ENCODE measurements around the gene U2SURP. TPM values are rescaled to one million over a fixed set of nuclear protein-coding genes. Genes with fewer than 3 reads are reported as not detected.

Gene U2SURP
- total RNA-seq, 6 donors from 2014 or later: 47.4 to 126 (median 58.6) TPM

- no peaks in the 10 kb centered on the region for H3K4me1 ChIP-seq
- H3K9me3 ChIP-seq: peaks cover 0 to 7% (median 4%) of the 10 kb centered on the region in 4 donors
- H3K27ac ChIP-seq: no peak overlapping the region
- WGBS, 2 donors: 52 to 75% methylated on average over 3 of the region's 3 CpGs
- H3K27me3 ChIP-seq: no peaks in the 10 kb centered on the region
- TF ChIP-seq POLR2AphosphoS5 (IDR thresholded peaks at IDR 0.05): no peak
- no peak for TF ChIP-seq EP300 (IDR thresholded peaks at IDR 0.05)
- TF ChIP-seq POLR2A (IDR thresholded peaks at IDR 0.05): no peak
- TF ChIP-seq, protein P1, sequence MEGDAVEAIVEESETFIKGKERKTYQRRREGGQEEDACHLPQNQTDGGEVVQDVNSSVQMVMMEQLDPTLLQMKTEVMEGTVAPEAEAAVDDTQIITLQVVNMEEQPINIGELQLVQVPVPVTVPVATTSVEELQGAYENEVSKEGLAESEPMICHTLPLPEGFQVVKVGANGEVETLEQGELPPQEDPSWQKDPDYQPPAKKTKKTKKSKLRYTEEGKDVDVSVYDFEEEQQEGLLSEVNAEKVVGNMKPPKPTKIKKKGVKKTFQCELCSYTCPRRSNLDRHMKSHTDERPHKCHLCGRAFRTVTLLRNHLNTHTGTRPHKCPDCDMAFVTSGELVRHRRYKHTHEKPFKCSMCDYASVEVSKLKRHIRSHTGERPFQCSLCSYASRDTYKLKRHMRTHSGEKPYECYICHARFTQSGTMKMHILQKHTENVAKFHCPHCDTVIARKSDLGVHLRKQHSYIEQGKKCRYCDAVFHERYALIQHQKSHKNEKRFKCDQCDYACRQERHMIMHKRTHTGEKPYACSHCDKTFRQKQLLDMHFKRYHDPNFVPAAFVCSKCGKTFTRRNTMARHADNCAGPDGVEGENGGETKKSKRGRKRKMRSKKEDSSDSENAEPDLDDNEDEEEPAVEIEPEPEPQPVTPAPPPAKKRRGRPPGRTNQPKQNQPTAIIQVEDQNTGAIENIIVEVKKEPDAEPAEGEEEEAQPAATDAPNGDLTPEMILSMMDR (IDR thresholded peaks at IDR 0.05): no peak
- no peaks in the 10 kb centered on the region for H3K36me3 ChIP-seq
- no peak for ATAC-seq (ENCODE audit: low FRiP score in 2 of 2)
- H3K4me3 ChIP-seq: no peak overlapping the region
- no peak for DNase-seq
Observed at GRCh38 chr3:143099210-143099609, 97.8 kb downstream of the U2SURP start.

DNA sequence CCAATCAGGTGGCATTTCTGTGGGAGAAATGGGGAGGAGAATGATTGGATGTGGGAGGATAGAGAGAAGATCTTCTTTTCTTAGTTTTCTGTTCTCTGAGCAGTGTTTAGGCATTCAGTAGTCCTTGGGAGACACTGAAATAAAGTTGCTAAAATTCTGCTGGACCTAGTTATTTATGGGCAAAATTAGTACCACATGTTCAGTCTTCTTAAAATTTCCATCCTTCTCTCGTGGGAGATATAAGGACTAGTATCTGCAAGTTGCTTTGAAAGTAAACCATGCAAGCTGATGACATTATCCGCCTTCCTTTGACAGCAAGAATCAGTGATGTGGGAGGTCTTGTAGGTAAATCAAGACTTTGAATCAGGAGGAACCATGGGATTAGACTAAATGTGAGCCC lies 98.3 kb downstream of the U2SURP start:
- 86 to 93% methylated on average over 2 of the region's 2 CpGs for WGBS, 2 donors
- Histone ChIP-seq H3K4me1 (no peaks in the 10 kb centered on the region), H3K9me3 (peaks cover 0 to 12% (median 9%) of the 10 kb centered on the region in 4 donors), H3K36me3 (no peaks in the 10 kb centered on the region), H3K27me3 (no peaks in the 10 kb centered on the region), H3K4me3 (no peak overlapping the region), H3K27ac (no peak overlapping the region)
- ATAC-seq (ENCODE audit: low FRiP score in 2 of 2): no peak
- no peak for TF ChIP-seq POLR2AphosphoS5 (IDR thresholded peaks at IDR 0.05)
- no peak for TF ChIP-seq EP300 (IDR thresholded peaks at IDR 0.05)
- TF ChIP-seq, protein P1 (IDR thresholded peaks at IDR 0.05): no peak
- TF ChIP-seq POLR2A (IDR thresholded peaks at IDR 0.05): no peak
- DNase-seq: no peak

- Histone ChIP-seq H3K27ac (no peak overlapping the region), H3K4me1 (no peaks in the 10 kb centered on the region), H3K27me3 (no peaks in the 10 kb centered on the region), H3K9me3 (peaks cover 7 to 19% (median 15%) of the 10 kb centered on the region in 4 donors), H3K36me3 (no peaks in the 10 kb centered on the region), H3K4me3 (no peak overlapping the region)
- ATAC-seq (ENCODE audit: low FRiP score in 2 of 2): no peak
- no peak for DNase-seq
- TF ChIP-seq EP300 (IDR thresholded peaks at IDR 0.05) (no peak), POLR2A (IDR thresholded peaks at IDR 0.05) (no peak), POLR2AphosphoS5 (IDR thresholded peaks at IDR 0.05) (no peak)
- TF ChIP-seq, protein P1 (IDR thresholded peaks at IDR 0.05): no peak
- WGBS, 2 donors: 89 to 94% methylated on average over 6 of the region's 6 CpGs
Observed at GRCh38 chr3:143100451-143100850, 99.1 kb downstream of the U2SURP start.

DNA sequence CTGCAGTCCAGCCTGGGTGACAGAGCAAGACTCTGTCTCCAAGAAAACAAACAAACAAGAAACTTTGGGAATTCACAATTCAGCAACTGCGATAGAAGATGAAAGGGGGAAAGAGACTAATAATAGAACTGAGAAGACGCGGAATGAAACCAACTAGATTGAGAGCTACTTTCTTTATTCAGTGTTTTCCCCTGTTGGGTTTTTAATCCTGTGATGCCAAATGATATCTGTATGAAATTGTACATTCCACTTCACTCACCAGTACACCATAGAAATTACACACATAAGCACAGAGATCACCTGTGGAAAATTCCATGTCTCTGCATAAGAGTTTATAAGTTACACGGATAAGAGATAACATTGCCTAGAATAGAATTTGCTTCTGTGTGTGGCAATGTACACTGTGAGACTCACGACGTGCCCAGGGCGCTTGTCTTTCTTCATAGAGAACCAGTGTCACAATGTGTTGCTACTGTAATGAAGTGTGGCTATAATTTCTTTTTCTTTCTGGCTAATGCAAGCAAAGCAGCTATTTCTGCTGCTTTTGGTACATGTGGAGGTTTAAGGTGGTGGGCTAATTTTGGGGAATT lies 100.5 kb downstream of the U2SURP start:
- H3K27ac ChIP-seq: no peak overlapping the region
- ATAC-seq (ENCODE audit: low FRiP score in 2 of 2) (no peak), DNase-seq (no peak)
- 83 to 90% methylated on average over 7 of the region's 7 CpGs for WGBS, 2 donors
- TF ChIP-seq EP300 (IDR thresholded peaks at IDR 0.05): no peak
- no peak for TF ChIP-seq POLR2A (IDR thresholded peaks at IDR 0.05)
- TF ChIP-seq, protein P1 (IDR thresholded peaks at IDR 0.05): no peak
- no peak for TF ChIP-seq POLR2AphosphoS5 (IDR thresholded peaks at IDR 0.05)
- no peaks in the 10 kb centered on the region for H3K4me1 ChIP-seq
- peaks cover 10 to 30% (median 25%) of the 10 kb centered on the region in 4 donors for H3K9me3 ChIP-seq
- no peak overlapping the region for H3K4me3 ChIP-seq
- no peaks in the 10 kb centered on the region for H3K27me3 ChIP-seq
- H3K36me3 ChIP-seq: no peaks in the 10 kb centered on the region

- no peak for ATAC-seq (ENCODE audit: low FRiP score in 2 of 2)
- H3K27ac ChIP-seq: no peak overlapping the region
- no peaks in the 10 kb centered on the region for H3K36me3 ChIP-seq
Observed at GRCh38 chr3:143103652-143104051, 102.3 kb downstream of the U2SURP start.

More at GRCh38 chr3:143103652-143104051, 102.3 kb downstream of the U2SURP start:
- Histone ChIP-seq H3K4me1 (no peaks in the 10 kb centered on the region), H3K4me3 (no peak overlapping the region), H3K27me3 (no peaks in the 10 kb centered on the region), H3K9me3 (peaks cover 10 to 30% (median 25%) of the 10 kb centered on the region in 4 donors)
- TF ChIP-seq POLR2A (IDR thresholded peaks at IDR 0.05): no peak
- TF ChIP-seq EP300 (IDR thresholded peaks at IDR 0.05): no peak
- TF ChIP-seq, protein P1 (IDR thresholded peaks at IDR 0.05): no peak
- DNase-seq: no peak
- 81% methylated on average over 2 of the region's 2 CpGs for WGBS, 2 donors

All from upper lobe of left lung (tissue), 6 donors.